T-cell (primary cell): ENCODE measurements around the gene TBC1D21. TPM values are rescaled to one million over a fixed set of nuclear protein-coding genes. Genes with fewer than 3 reads are reported as not detected.

Experiments used
- total RNA-seq, 35 experiments: library from RNA in 6 of 35; stranded (reverse) in 6 of 35; fragments of 120-200 nt in 1 of 35; gene quantifications; one replicate each; pipeline versions ENCODE4 v1.2.1 to v1.2.4 and lab custom pipeline; 2013 to 2026

The TBC1D21 gene
- total RNA-seq, 5 donors from 2014 or later (not counting 1 experiment from before 2014, with no cell fraction given), result not detected

Other genes with a start within 250 kb of the TBC1D21 start
- gene NPTN, start 240.2 kb upstream of the TBC1D21 start, total RNA-seq, result 10 to 100 TPM; 24.7 to 34.9 (median 33.1) TPM
- under 1 TPM in 3 of 5 donors, not detected in 2; 0.66 to 0.76 (median 0.76) TPM for gene CD276, start 189.2 kb upstream of the TBC1D21 start, total RNA-seq
- not detected for gene INSYN1, start 120.2 kb upstream of the TBC1D21 start, total RNA-seq
- 1 to 10 TPM; 1.4 to 4.8 (median 1.6) TPM for gene LOXL1, start 52.9 kb downstream of the TBC1D21 start, total RNA-seq
- gene STOML1, start 118.7 kb downstream of the TBC1D21 start, total RNA-seq, result 10 to 100 TPM in 3 of 5 donors, 1 to 10 TPM in 2; 5.1 to 13.4 (median 12.0) TPM
- 10 to 100 TPM; 43.0 to 79.8 (median 60.7) TPM for gene PML, start 121.2 kb downstream of the TBC1D21 start, total RNA-seq
- under 1 TPM in 3 of 5 donors, not detected in 2; 0.13 to 0.50 (median 0.37) TPM for gene GOLGA6A, start 209.0 kb downstream of the TBC1D21 start, total RNA-seq